Left lobe of liver (tissue), 2 donors: Measurements from ENCODE around the gene KLHDC10. TPM values are rescaled to one million over a fixed set of nuclear protein-coding genes. Genes with fewer than 3 reads are reported as not detected.
"Not testable (repeated sequence)": the region's sequence is repeated elsewhere in the genome, so short reads cannot be mapped to it uniquely, and the experiment has no call there.

Experiments
- ATAC-seq: fragments of 200-7000 bp; cut with Tn5 transposase; one replicate; pipeline ENCODE4 v1.9.1; 2020; ENCODE audit warnings: mild to moderate bottlenecking, moderate library complexity
- DNase-seq: peaks from one replicate; pipeline ENCODE4 v3.0.0-alpha.2; 2020; ENCODE audit warnings: low spot score
- total RNA-seq: library from RNA; stranded (reverse); gene quantifications from one replicate; pipeline ENCODE4 v1.2.1, GENCODE V29; 2021
- donor health status: DM: no; HTN: no; CAD: no; lungs with moderate emphysema.
- donor health status: DM: no; HTN: yes; CAD: no.

The KLHDC10 gene
- total RNA-seq, 1 donor from 2014 or later, result 35.3 TPM

- DNase-seq (peak; percentile 62), ATAC-seq (peak; percentile 64)
These were observed 1.6 kb downstream of the KLHDC10 start for GRCh38 chr7:130071701-130072622.

GRCh38 chr7:130079846-130080394, 9.6 kb downstream of the KLHDC10 start:
- no peak for DNase-seq
- ATAC-seq, result no peak

GRCh38 chr7:130083497-130083896, 13.2 kb downstream of the KLHDC10 start:
- ATAC-seq, DNase-seq: not testable (repeated sequence)

- DNase-seq, result no peak
- peak; percentile 67 for ATAC-seq
These were observed 13.9 kb downstream of the KLHDC10 start for GRCh38 chr7:130084037-130084875.

- not testable (repeated sequence) for ATAC-seq, DNase-seq
These were observed 14.9 kb downstream of the KLHDC10 start for GRCh38 chr7:130085235-130085634.

GRCh38 chr7:130086938-130087337, 16.6 kb downstream of the KLHDC10 start:
- no peak for DNase-seq
- ATAC-seq, result no peak

- DNase-seq, result no peak
- ATAC-seq, result no peak
These were observed 17.0 kb downstream of the KLHDC10 start for GRCh38 chr7:130087364-130087763.

- DNase-seq, result no peak
- ATAC-seq, result no peak
These were observed 20.6 kb downstream of the KLHDC10 start for GRCh38 chr7:130090745-130091532.

- ATAC-seq (no peak), DNase-seq (no peak)
These were observed 21.7 kb downstream of the KLHDC10 start for GRCh38 chr7:130091999-130092398.

GRCh38 chr7:130092598-130092997, 22.3 kb downstream of the KLHDC10 start:
- ATAC-seq (no peak), DNase-seq (no peak)

- DNase-seq (no peak), ATAC-seq (peak; percentile 51)
These were observed 25.5 kb downstream of the KLHDC10 start for GRCh38 chr7:130095812-130096211.

GRCh38 chr7:130096243-130096827, 26.0 kb downstream of the KLHDC10 start:
- no peak for DNase-seq

GRCh38 chr7:130099331-130099730, 29.0 kb downstream of the KLHDC10 start:
- DNase-seq, result no peak

More at GRCh38 chr7:130096243-130096827, 26.0 kb downstream of the KLHDC10 start:
- ATAC-seq, result peak; percentile 60

GRCh38 chr7:130102588-130102987, 32.3 kb downstream of the KLHDC10 start:
- ATAC-seq, result no peak
- no peak for DNase-seq

More at GRCh38 chr7:130099331-130099730, 29.0 kb downstream of the KLHDC10 start:
- no peak for ATAC-seq

- DNase-seq (no peak), ATAC-seq (no peak)
These were observed 37.8 kb downstream of the KLHDC10 start for GRCh38 chr7:130107949-130108674.

- DNase-seq (no peak), ATAC-seq (no peak)
These were observed 38.5 kb downstream of the KLHDC10 start for GRCh38 chr7:130108809-130109208.

- ATAC-seq, result peak; percentile 44
- DNase-seq, result no peak
These were observed 41.8 kb downstream of the KLHDC10 start for GRCh38 chr7:130112093-130112492.

- DNase-seq (no peak), ATAC-seq (peak; percentile 68)
These were observed 42.5 kb downstream of the KLHDC10 start for GRCh38 chr7:130112662-130113425.

- ATAC-seq, result peak; percentile 12
- DNase-seq, result not testable (repeated sequence)
These were observed 43.1 kb downstream of the KLHDC10 start for GRCh38 chr7:130113426-130113805.
